Measurements from ENCODE around the gene COPS7A. TPM values are rescaled to one million over a fixed set of nuclear protein-coding genes. Genes with fewer than 3 reads are reported as not detected.

The COPS7A gene
- total RNA-seq, 1 experiment from 2014 or later = 34.2 TPM

GRCh38 chr12:6692888-6693287, 31.0 kb upstream of the COPS7A start:
- Histone ChIP-seq H3K27me3 (ENCODE audit: insufficient read depth, low read length) (no peaks in the 10 kb centered on the region), H4K8ac (replicated peaks; ENCODE audit: insufficient read length, low read depth, low read length) (no peak overlapping the region), H3K56ac (ENCODE audit: insufficient read length, low read depth, low read length) (no peak overlapping the region), H2BK12ac (ENCODE audit: insufficient read length, low read depth, low read length) (no peak overlapping the region), H3T11ph (ENCODE audit: low read length) (no peak overlapping the region), H3K18ac (ENCODE audit: insufficient read length, low read depth, low read length) (no peak overlapping the region), H3K4me1 (ENCODE audit: insufficient read depth, low read length) (no peaks in the 10 kb centered on the region), H3K9ac (ENCODE audit: extremely low read depth, insufficient read length, low read length) (no peak overlapping the region), H3K79me2 (ENCODE audit: insufficient read depth, low read length) (peaks cover 5% of the 10 kb centered on the region; the same call in 1 of the 2 replicates), H3K27ac (ENCODE audit: insufficient read length, low read depth, low read length) (no peak overlapping the region), H2BK15ac (ENCODE audit: low read depth, low read length) (no peak overlapping the region), H3K23ac (ENCODE audit: insufficient read length, low read depth, low read length) (no peak overlapping the region), H3K79me1 (ENCODE audit: insufficient read depth, low read depth, low read length, poor library complexity, severe bottlenecking) (no peaks in the 10 kb centered on the region), H2BK5ac (ENCODE audit: insufficient read length, low read length) (no peak overlapping the region), H2BK120ac (ENCODE audit: low read depth, low read length, poor library complexity, severe bottlenecking) (no peak overlapping the region), H3K4ac (ENCODE audit: low read depth, low read length) (no peak overlapping the region), H3K23me2 (ENCODE audit: insufficient read length, low read depth, low read length, poor library complexity, severe bottlenecking) (peaks cover 8% of the 10 kb centered on the region), H2BK20ac (ENCODE audit: low read depth, low read length, poor library complexity, severe bottlenecking) (no peak overlapping the region), H2AK5ac (ENCODE audit: insufficient read length, low read length) (no peak overlapping the region), H4K91ac (ENCODE audit: insufficient read length, low read depth, low read length) (no peak overlapping the region), H3K14ac (ENCODE audit: insufficient read depth, low read length) (no peak overlapping the region), H3K4me2 (ENCODE audit: insufficient read depth, insufficient read length, low read length) (no peak overlapping the region), H4K20me1 (ENCODE audit: control insufficient read depth, insufficient read depth, insufficient read length) (no peaks in the 10 kb centered on the region), H4K5ac (ENCODE audit: insufficient read length, low read depth, low read length) (no peak overlapping the region), H2AFZ (ENCODE audit: low read length) (no peak overlapping the region), H3K9me3 (ENCODE audit: control insufficient read depth, low read depth, low read length) (no peaks in the 10 kb centered on the region)
- no peak for TF ChIP-seq CTCF (conservative IDR thresholded peaks at IDR 0.05)
- peaks cover 3 to 22% (median 8%) of the 10 kb centered on the region in 3 experiments; a peak in 6 of 7 replicates for H3K36me3 Mint-ChIP-seq (ENCODE audit: insufficient read depth in 1 of 3, low read depth in 3 of 3)
- peaks cover 9% of the 10 kb centered on the region for H3K27me3 Mint-ChIP-seq (ENCODE audit: low read depth)
- no peak for DNase-seq
- peak overlapping the region in 1 of 3 experiments; percentile 37; a peak in 2 of 7 replicates for H3K27ac Mint-ChIP-seq
- no peaks in the 10 kb centered on the region for H3K9me3 Mint-ChIP-seq
- H3K4me1 Mint-ChIP-seq = peaks cover 3 to 11% of the 10 kb centered on the region in 2 experiments
- H3K4me3 Mint-ChIP-seq = no peak overlapping the region; a peak in 1 of 5 replicates
- WGBS (ENCODE audit: extremely low coverage, insufficient read length, low lambda C conversion rate) = no CpG with 5 or more reads among the region's 2 CpGs
